Measurements from ENCODE around the gene NME4. TPM values are rescaled to one million over a fixed set of nuclear protein-coding genes. Genes with fewer than 3 reads are reported as not detected.
"Not testable (repeated sequence)": the region's sequence is repeated elsewhere in the genome, so short reads cannot be mapped to it uniquely, and the experiment has no call there.

Gene NME4
- total RNA-seq, 1 donor from 2014 or later, result 82.6 TPM

GRCh38 chr16:381789-382717, 14.9 kb upstream of the NME4 start, which contains the start of gene PGAP6:
PGAP6 (minus strand) TSS chr16:381978; CDS start chr16:381821, 157 bp downstream.
- Mint-ChIP-seq H3K27ac (ENCODE audit: unreplicated experiment) (no peak within 1 kb of the TSS), H3K4me3 (ENCODE audit: unreplicated experiment) (peak within 1 kb of the TSS; percentile 87), H3K36me3 (ENCODE audit: unreplicated experiment) (no peaks in the 10 kb centered on the region), H3K27me3 (ENCODE audit: unreplicated experiment) (peaks cover 5% of the 10 kb centered on the region), H3K4me1 (ENCODE audit: low read depth, unreplicated experiment) (peaks cover 21% of the 10 kb centered on the region), H3K9me3 (ENCODE audit: unreplicated experiment) (peaks cover 8% of the 10 kb centered on the region)
- DNase-seq, result peak; percentile 73
- TF ChIP-seq CTCF (IDR thresholded peaks at IDR 0.05; ENCODE audit: partially characterized antibody, unreplicated experiment), result no peak

- TF ChIP-seq CTCF (IDR thresholded peaks at IDR 0.05; ENCODE audit: partially characterized antibody, unreplicated experiment), result no peak
- no peak for DNase-seq
- peak overlapping the region; percentile 87 for H3K4me3 Mint-ChIP-seq (ENCODE audit: unreplicated experiment)
- H3K4me1 Mint-ChIP-seq (ENCODE audit: low read depth, unreplicated experiment), result peaks cover 28% of the 10 kb centered on the region
- peaks cover 8% of the 10 kb centered on the region for H3K9me3 Mint-ChIP-seq (ENCODE audit: unreplicated experiment)
- H3K36me3 Mint-ChIP-seq (ENCODE audit: unreplicated experiment), result no peaks in the 10 kb centered on the region
- peaks cover 5% of the 10 kb centered on the region for H3K27me3 Mint-ChIP-seq (ENCODE audit: unreplicated experiment)
- peak overlapping the region; percentile 28 for H3K27ac Mint-ChIP-seq (ENCODE audit: unreplicated experiment)
Measured at GRCh38 chr16:383326-384051, 13.5 kb upstream of the NME4 start.

GRCh38 chr16:386641-387156, 10.3 kb upstream of the NME4 start:
- Mint-ChIP-seq H3K4me3 (ENCODE audit: unreplicated experiment) (no peak overlapping the region), H3K27me3 (ENCODE audit: unreplicated experiment) (peaks cover 5% of the 10 kb centered on the region), H3K27ac (ENCODE audit: unreplicated experiment) (peak overlapping the region; percentile 39), H3K9me3 (ENCODE audit: unreplicated experiment) (peaks cover 7% of the 10 kb centered on the region), H3K4me1 (ENCODE audit: low read depth, unreplicated experiment) (peaks cover 28% of the 10 kb centered on the region), H3K36me3 (ENCODE audit: unreplicated experiment) (no peaks in the 10 kb centered on the region)
- no peak for TF ChIP-seq CTCF (IDR thresholded peaks at IDR 0.05; ENCODE audit: partially characterized antibody, unreplicated experiment)
- no peak for DNase-seq

GRCh38 chr16:387761-388666, 9.0 kb upstream of the NME4 start:
- Mint-ChIP-seq H3K4me1 (ENCODE audit: low read depth, unreplicated experiment) (peaks cover 26% of the 10 kb centered on the region), H3K27ac (ENCODE audit: unreplicated experiment) (peak overlapping the region; percentile 13), H3K4me3 (ENCODE audit: unreplicated experiment) (peak overlapping the region; percentile 26)
- not testable (repeated sequence) for H3K9me3 Mint-ChIP-seq (ENCODE audit: unreplicated experiment); DNase-seq; H3K27me3 Mint-ChIP-seq (ENCODE audit: unreplicated experiment); H3K36me3 Mint-ChIP-seq (ENCODE audit: unreplicated experiment)

GRCh38 chr16:389352-389751, 7.6 kb upstream of the NME4 start:
- Mint-ChIP-seq H3K36me3 (ENCODE audit: unreplicated experiment) (no peaks in the 10 kb centered on the region), H3K4me3 (ENCODE audit: unreplicated experiment) (no peak overlapping the region), H3K27ac (ENCODE audit: unreplicated experiment) (no peak overlapping the region), H3K4me1 (ENCODE audit: low read depth, unreplicated experiment) (peaks cover 17% of the 10 kb centered on the region), H3K9me3 (ENCODE audit: unreplicated experiment) (peaks cover 2% of the 10 kb centered on the region), H3K27me3 (ENCODE audit: unreplicated experiment) (no peaks in the 10 kb centered on the region)
- DNase-seq, result no peak
- no peak for TF ChIP-seq CTCF (IDR thresholded peaks at IDR 0.05; ENCODE audit: partially characterized antibody, unreplicated experiment)
